Measurements from ENCODE around the gene TRIM5.
A peak's percentile ranks its signal among the peaks of the same experiment; 100 is the strongest.
"Not testable (repeated sequence)": the region's sequence is repeated elsewhere in the genome, so short reads cannot be mapped to it uniquely, and the experiment has no call there.

TRIM5 gene

GRCh38 chr11:5684646-5685362 lies at the start of gene TRIM5:
TRIM5 (minus strand) TSS chr11:5685074; CDS start chr11:5680177, 4,897 bp downstream.
- peak; percentile 71 to 82 for DNase-seq (ENCODE audit: low read depth in 2 of 2)

- DNase-seq (ENCODE audit: low read depth in 2 of 2), result no peak
Measured at GRCh38 chr11:5727691-5728090, 42.8 kb upstream of the TRIM5 start.

GRCh38 chr11:5726351-5726750 lies 41.5 kb upstream of the TRIM5 start:
- no peak for DNase-seq (ENCODE audit: low read depth in 2 of 2)

GRCh38 chr11:5722622-5723021 lies 37.7 kb upstream of the TRIM5 start:
- DNase-seq (ENCODE audit: low read depth in 2 of 2), result no peak

GRCh38 chr11:5719703-5720495 lies 35.0 kb upstream of the TRIM5 start:
- no peak for DNase-seq (ENCODE audit: low read depth in 2 of 2)

- DNase-seq (ENCODE audit: low read depth in 2 of 2), result not testable (repeated sequence)
Measured at GRCh38 chr11:5716518-5716917, 31.6 kb upstream of the TRIM5 start.

GRCh38 chr11:5713695-5714094 lies 28.8 kb upstream of the TRIM5 start:
- DNase-seq (ENCODE audit: low read depth in 2 of 2), result no peak

- DNase-seq (ENCODE audit: low read depth in 2 of 2), result no peak
Measured at GRCh38 chr11:5712507-5712906, 27.6 kb upstream of the TRIM5 start.

GRCh38 chr11:5705688-5706087 lies 20.8 kb upstream of the TRIM5 start:
- no peak for DNase-seq (ENCODE audit: low read depth in 2 of 2)

- DNase-seq (ENCODE audit: low read depth in 2 of 2), result no peak
Measured at GRCh38 chr11:5703741-5704536, 19.1 kb upstream of the TRIM5 start.

GRCh38 chr11:5701055-5701577 lies 16.2 kb upstream of the TRIM5 start:
- DNase-seq (ENCODE audit: low read depth in 2 of 2), result no peak

GRCh38 chr11:5700421-5701054 lies 15.7 kb upstream of the TRIM5 start:
- DNase-seq (ENCODE audit: low read depth in 2 of 2), result no peak

- DNase-seq (ENCODE audit: low read depth in 2 of 2), result no peak
Measured at GRCh38 chr11:5698281-5698680, 13.4 kb upstream of the TRIM5 start.

GRCh38 chr11:5696210-5696609 lies 11.3 kb upstream of the TRIM5 start:
- DNase-seq (ENCODE audit: low read depth in 2 of 2), result no peak

- no peak for DNase-seq (ENCODE audit: low read depth in 2 of 2)
Measured at GRCh38 chr11:5695580-5695979, 10.7 kb upstream of the TRIM5 start.

GRCh38 chr11:5694642-5695041 lies 9.8 kb upstream of the TRIM5 start:
- peak; percentile 7 to 12 for DNase-seq (ENCODE audit: low read depth in 2 of 2)

GRCh38 chr11:5691964-5692361 lies 7.1 kb upstream of the TRIM5 start:
- no peak for DNase-seq (ENCODE audit: low read depth in 2 of 2)

- not testable (repeated sequence) for DNase-seq (ENCODE audit: low read depth in 2 of 2)
Measured at GRCh38 chr11:5691238-5691963, 6.5 kb upstream of the TRIM5 start.

GRCh38 chr11:5690736-5691135 lies 5.9 kb upstream of the TRIM5 start:
- DNase-seq (ENCODE audit: low read depth in 2 of 2), result no peak

GRCh38 chr11:5690216-5690615 lies 5.3 kb upstream of the TRIM5 start:
- DNase-seq (ENCODE audit: low read depth in 2 of 2), result no peak

- peak; percentile 27 to 45 for DNase-seq (ENCODE audit: low read depth in 2 of 2)
Measured at GRCh38 chr11:5689551-5689983, 4.7 kb upstream of the TRIM5 start, which contains the start of gene TRIM22. TRIM22 (plus strand) TSS chr11:5689790; CDS start chr11:5696233, 6,443 bp downstream.

All from stimulated activated CD8-positive, alpha-beta memory T cell treated with anti-CD3 and anti-CD28 coated beads, Interleukin-7, amount 100 ng/mL, for 4 hours (primary cell).